ENCODE results near the gene HOXD12. TPM values are rescaled to one million over a fixed set of nuclear protein-coding genes. Genes with fewer than 3 reads are reported as not detected.

Gene HOXD12
- polyA plus RNA-seq, 1 of the 3 experiments (the other 2 are of a cell fraction) = not detected

DNA sequence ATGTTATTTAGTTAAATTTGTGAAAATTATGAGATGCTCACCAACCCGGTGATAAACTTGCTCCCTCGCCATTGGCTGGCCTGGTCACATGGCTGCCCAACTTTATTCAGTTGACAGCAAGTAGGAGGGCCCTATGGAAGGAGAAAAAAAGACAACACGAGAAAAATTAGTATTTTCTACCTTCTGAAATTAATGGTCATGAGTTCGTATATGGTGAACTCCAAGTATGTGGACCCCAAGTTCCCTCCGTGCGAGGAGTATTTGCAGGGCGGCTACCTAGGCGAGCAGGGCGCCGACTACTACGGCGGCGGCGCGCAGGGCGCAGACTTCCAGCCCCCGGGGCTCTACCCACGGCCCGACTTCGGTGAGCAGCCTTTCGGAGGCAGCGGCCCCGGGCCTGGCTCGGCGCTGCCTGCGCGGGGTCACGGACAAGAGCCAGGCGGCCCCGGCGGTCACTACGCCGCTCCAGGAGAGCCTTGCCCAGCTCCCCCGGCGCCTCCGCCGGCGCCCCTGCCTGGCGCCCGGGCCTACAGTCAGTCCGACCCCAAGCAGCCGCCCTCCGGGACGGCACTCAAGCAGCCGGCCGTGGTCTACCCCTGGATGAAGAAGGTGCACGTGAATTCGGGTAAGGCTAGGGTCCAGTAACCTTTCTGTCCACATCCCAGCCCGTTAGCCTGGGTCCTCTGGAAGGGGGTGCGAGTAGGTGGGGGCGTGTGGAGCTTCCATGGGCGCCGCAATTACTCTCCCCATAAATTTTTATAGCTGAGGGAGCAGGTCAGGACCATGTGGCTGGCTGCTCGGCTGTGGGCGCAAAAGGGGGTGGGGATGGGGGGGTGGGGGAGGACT is 52.1 kb downstream of the HOXD12 start, which contains the start of gene HOXD4:
HOXD4 (plus strand) TSS at position 109 of the 846 bp plus-strand sequence; CDS start at position 193, 84 bp downstream.
- H3K4me1 ChIP-seq (ENCODE audit: control insufficient read depth in 1 of 2, insufficient read depth in 2 of 2, low read depth in 1 of 2, low read length in 1 of 2) = peaks cover 0 to 11% of the 10 kb centered on the region in 2 experiments; a peak in 1 of 4 replicates
- no peak within 1 kb of the TSS for H3K9ac ChIP-seq
- ChIA-PET POLR2A (no interaction called here), CTCF (interaction anchor here (0.9 to 4.4 kb wide), 3 partner anchors 12 to 403 kb away, joined by 3 to 24 read pairs (median 5); no protein-coding TSS in a partner anchor)
- no peak for DNase-seq
- no peaks in the 10 kb centered on the region for H3K9me2 ChIP-seq
- H2AFZ ChIP-seq (ENCODE audit: low read depth) = no peak within 1 kb of the TSS
- H3K36me3 ChIP-seq (replicated peaks in 1 of 2; ENCODE audit: control insufficient read depth in 1 of 2, insufficient read depth in 2 of 2, low read length in 1 of 2) = peaks cover 0 to 27% of the 10 kb centered on the region in 2 experiments
- H3K4me3 ChIP-seq (ENCODE audit: low read depth in 2 of 2, low read length in 1 of 2) = no peak within 1 kb of the TSS
- H3K4me2 ChIP-seq = no peak within 1 kb of the TSS
- no peaks in the 10 kb centered on the region for H3K27me3 ChIP-seq (ENCODE audit: insufficient read depth)
- H3K9me3 ChIP-seq = no peaks in the 10 kb centered on the region
- TF ChIP-seq RAD21 (IDR thresholded peaks at IDR 0.05; ENCODE audit: low read length) (no peak), FOXJ3 (CRISPR knock-in tag; IDR thresholded peaks at IDR 0.05) (no peak)
- 95% methylated on average over 42 of the region's 55 CpGs for WGBS (ENCODE audit: low lambda C conversion rate)
- H3K79me2 ChIP-seq (ENCODE audit: insufficient read depth) = no peaks in the 10 kb centered on the region
- no peak within 1 kb of the TSS for H3K27ac ChIP-seq (ENCODE audit: low read depth in 2 of 2, low read length in 1 of 2)
- H4K20me1 ChIP-seq (ENCODE audit: insufficient read depth) = no peaks in the 10 kb centered on the region
- no peaks in the 10 kb centered on the region for H3F3A ChIP-seq (replicated peaks; ENCODE audit: insufficient read depth)

Small RNA genes within 50 kb of the gene (small RNA-seq; reads per million reads assigned to genes)
- gene MIR10B = 305 to 9,750 (median 5,537) reads per million in 7 experiments

Other genes starting within 250 kb of the HOXD12 start
- 5.0 and 6.4 TPM in 2 replicates for gene LNPK, start 97.5 kb upstream of the HOXD12 start, polyA plus RNA-seq (2012; rRNA removed)
- not detected in 2 replicates for gene EVX2, start 15.8 kb upstream of the HOXD12 start, polyA plus RNA-seq (2012; rRNA removed)
- gene HOXD13, start 7.1 kb upstream of the HOXD12 start, polyA plus RNA-seq (2012; rRNA removed) = not detected in 2 replicates
- not detected in 2 replicates for gene HOXD11, start 7.5 kb downstream of the HOXD12 start, polyA plus RNA-seq (2012; rRNA removed)
- 0.03 and 0.10 TPM in 2 replicates for gene HOXD10, start 17.0 kb downstream of the HOXD12 start, polyA plus RNA-seq (2012; rRNA removed)
- 3.6 and 4.8 TPM in 2 replicates for gene HOXD9, start 22.9 kb downstream of the HOXD12 start, polyA plus RNA-seq (2012; rRNA removed)
- gene HOXD8, start 29.9 kb downstream of the HOXD12 start, polyA plus RNA-seq (2012; rRNA removed) = 6.4 and 8.2 TPM in 2 replicates
- 1.0 and 1.6 TPM in 2 replicates for gene HOXD4, start 51.8 kb downstream of the HOXD12 start, polyA plus RNA-seq (2012; rRNA removed)
- gene HOXD3, start 57.5 kb downstream of the HOXD12 start, polyA plus RNA-seq (2012; rRNA removed) = 0.80 and 0.81 TPM in 2 replicates
- gene HOXD1, start 88.9 kb downstream of the HOXD12 start, polyA plus RNA-seq (2012; rRNA removed) = not detected in 2 replicates
- gene MTX2, start 169.6 kb downstream of the HOXD12 start, polyA plus RNA-seq (2012; rRNA removed) = 44.4 and 61.9 TPM in 2 replicates

Data from SK-N-SH (cell line).